ENCODE results near the gene JAZF1. TPM values are rescaled to one million over a fixed set of nuclear protein-coding genes. Genes with fewer than 3 reads are reported as not detected.

Gene JAZF1
- total RNA-seq, 2 donors from 2014 or later = 13.9 to 16.5 TPM

DNA sequence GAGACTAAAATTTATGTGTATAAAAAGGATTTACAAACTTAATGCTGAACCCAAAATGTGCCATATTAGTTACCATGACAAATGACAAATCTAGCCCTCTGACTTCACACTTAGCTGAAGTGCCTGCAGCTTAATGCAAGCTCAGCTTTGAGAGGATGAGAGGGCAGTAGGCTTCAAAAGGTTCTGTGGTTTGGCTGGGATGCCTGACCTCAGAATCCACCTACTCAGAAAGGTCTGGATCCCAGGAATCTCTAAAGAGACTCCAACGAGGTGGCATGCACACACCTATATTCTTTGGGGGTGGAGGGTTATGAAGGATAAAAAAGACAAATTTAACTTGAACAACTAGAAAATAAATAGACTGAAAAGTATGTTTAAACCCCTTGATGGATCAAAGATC lies 227.2 kb downstream of the JAZF1 start:
- Histone ChIP-seq H3K9me3 (no peaks in the 10 kb centered on the region), H3K4me3 (no peak overlapping the region), H3K27me3 (replicated peaks; ENCODE audit: insufficient read depth) (no peaks in the 10 kb centered on the region), H3K4me1 (ENCODE audit: control insufficient read depth in 1 of 2, low read depth in 2 of 2) (peaks cover 3 to 21% of the 10 kb centered on the region in 2 donors), H3K27ac (no peak overlapping the region), H3K36me3 (no peaks in the 10 kb centered on the region)
- ATAC-seq (ENCODE audit: insufficient number of reproducible peaks, low FRiP score, low read depth) (no peak), DNase-seq (ENCODE audit: low spot score) (no peak)
- TF ChIP-seq, protein P1, sequence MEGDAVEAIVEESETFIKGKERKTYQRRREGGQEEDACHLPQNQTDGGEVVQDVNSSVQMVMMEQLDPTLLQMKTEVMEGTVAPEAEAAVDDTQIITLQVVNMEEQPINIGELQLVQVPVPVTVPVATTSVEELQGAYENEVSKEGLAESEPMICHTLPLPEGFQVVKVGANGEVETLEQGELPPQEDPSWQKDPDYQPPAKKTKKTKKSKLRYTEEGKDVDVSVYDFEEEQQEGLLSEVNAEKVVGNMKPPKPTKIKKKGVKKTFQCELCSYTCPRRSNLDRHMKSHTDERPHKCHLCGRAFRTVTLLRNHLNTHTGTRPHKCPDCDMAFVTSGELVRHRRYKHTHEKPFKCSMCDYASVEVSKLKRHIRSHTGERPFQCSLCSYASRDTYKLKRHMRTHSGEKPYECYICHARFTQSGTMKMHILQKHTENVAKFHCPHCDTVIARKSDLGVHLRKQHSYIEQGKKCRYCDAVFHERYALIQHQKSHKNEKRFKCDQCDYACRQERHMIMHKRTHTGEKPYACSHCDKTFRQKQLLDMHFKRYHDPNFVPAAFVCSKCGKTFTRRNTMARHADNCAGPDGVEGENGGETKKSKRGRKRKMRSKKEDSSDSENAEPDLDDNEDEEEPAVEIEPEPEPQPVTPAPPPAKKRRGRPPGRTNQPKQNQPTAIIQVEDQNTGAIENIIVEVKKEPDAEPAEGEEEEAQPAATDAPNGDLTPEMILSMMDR (IDR thresholded peaks at IDR 0.05) = no peak

DNA sequence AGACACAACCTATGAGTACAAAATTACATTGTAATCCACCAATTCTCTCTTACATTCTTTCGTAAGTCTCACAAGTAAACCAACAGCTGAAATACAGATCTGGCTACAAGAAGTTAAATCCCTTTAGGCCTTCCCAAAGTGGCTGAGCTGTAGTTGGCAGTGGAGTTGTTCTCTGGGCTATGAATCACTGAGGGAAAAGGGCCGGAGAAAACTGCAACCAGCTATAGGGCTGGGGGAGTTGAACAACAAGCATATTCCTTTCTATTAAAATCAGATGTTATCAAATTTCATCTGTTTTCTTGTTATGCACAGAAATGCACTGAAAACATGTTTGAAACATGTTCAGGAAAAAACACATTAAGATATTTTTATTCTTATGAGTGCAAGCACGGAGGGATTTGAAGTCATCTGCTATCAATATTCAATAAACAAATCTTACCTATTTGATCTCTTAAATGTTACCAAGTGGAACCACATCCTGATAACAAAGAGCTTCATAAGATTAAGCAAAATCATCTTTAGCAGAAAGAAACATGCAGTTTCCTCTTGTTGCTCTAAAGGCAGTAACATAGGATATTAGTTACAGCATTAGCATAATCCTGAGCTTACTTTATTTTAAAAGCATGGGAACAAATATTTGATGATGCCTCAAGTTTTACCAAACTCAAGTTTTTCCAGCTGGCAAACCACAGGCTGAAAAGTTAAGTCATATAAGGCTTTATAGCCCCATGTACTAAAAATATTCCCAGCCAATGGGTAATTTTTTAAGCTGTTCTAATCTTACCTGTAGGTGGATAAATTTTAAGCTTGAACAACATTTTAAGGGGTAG lies 227.9 kb downstream of the JAZF1 start:
- no peak overlapping the region for H3K4me3 ChIP-seq
- DNase-seq (ENCODE audit: low spot score) (no peak), ATAC-seq (ENCODE audit: insufficient number of reproducible peaks, low FRiP score, low read depth) (no peak)
- TF ChIP-seq, protein P1 (IDR thresholded peaks at IDR 0.05) = no peak
- no peak overlapping the region for H3K27ac ChIP-seq
- peaks cover 3 to 21% of the 10 kb centered on the region in 2 donors for H3K4me1 ChIP-seq (ENCODE audit: control insufficient read depth in 1 of 2, low read depth in 2 of 2)
- no peaks in the 10 kb centered on the region for H3K9me3 ChIP-seq
- no peaks in the 10 kb centered on the region for H3K36me3 ChIP-seq
- no peaks in the 10 kb centered on the region for H3K27me3 ChIP-seq (replicated peaks; ENCODE audit: insufficient read depth)

DNA sequence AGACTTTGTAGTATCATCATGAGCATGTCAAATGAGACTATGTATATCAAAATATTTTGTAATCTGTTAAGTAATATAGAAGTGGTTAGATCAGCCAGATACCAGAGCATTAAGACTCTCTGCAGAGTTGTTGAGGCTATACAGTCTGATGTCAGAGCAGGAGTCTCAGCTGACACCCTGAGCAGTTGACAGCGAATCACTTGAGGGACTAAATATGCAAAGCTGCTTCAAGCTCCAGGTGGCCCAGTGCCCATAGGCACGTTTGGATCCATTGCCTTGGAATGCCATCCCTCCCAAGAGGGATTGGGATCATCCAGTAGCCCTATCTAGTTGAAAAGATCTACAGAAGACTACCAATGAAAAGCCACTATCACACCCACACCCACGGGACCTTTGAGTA lies 230.5 kb downstream of the JAZF1 start:
- no peak overlapping the region for H3K27ac ChIP-seq
- DNase-seq (ENCODE audit: low spot score) = no peak
- H3K4me3 ChIP-seq = no peak overlapping the region
- no peaks in the 10 kb centered on the region for H3K27me3 ChIP-seq (replicated peaks; ENCODE audit: insufficient read depth)
- peaks cover 3 to 21% of the 10 kb centered on the region in 2 donors for H3K4me1 ChIP-seq (ENCODE audit: control insufficient read depth in 1 of 2, low read depth in 2 of 2)
- no peaks in the 10 kb centered on the region for H3K9me3 ChIP-seq
- H3K36me3 ChIP-seq = no peaks in the 10 kb centered on the region
- no peak for ATAC-seq (ENCODE audit: insufficient number of reproducible peaks, low FRiP score, low read depth)
- TF ChIP-seq, protein P1 (IDR thresholded peaks at IDR 0.05) = no peak

DNA sequence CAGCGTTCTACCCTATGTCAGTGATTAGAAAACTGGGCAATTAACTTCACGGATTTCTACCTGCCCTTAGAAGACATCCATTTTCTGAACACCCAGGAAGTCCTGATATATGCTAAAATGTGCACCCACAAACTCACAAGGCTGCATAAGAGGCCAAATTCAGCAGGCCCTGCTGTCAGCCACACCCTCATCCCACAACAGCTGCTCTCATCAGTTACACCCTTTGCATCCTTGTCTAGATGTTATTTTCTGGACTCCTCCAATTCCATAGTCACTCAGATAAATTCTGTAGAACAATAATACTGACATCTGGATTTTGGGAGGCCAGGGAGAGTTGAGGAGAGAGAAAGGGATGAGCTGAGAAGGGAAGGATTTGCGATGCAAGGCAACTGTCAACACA lies 231.7 kb downstream of the JAZF1 start:
- TF ChIP-seq, protein P1 (IDR thresholded peaks at IDR 0.05) = no peak
- no peaks in the 10 kb centered on the region for H3K27me3 ChIP-seq (replicated peaks; ENCODE audit: insufficient read depth)
- H3K27ac ChIP-seq = no peak overlapping the region
- no peaks in the 10 kb centered on the region for H3K9me3 ChIP-seq
- peaks cover 3 to 20% of the 10 kb centered on the region in 2 donors for H3K4me1 ChIP-seq (ENCODE audit: control insufficient read depth in 1 of 2, low read depth in 2 of 2)
- H3K4me3 ChIP-seq = no peak overlapping the region
- no peaks in the 10 kb centered on the region for H3K36me3 ChIP-seq
- ATAC-seq (ENCODE audit: insufficient number of reproducible peaks, low FRiP score, low read depth) (no peak), DNase-seq (ENCODE audit: low spot score) (no peak)

DNA sequence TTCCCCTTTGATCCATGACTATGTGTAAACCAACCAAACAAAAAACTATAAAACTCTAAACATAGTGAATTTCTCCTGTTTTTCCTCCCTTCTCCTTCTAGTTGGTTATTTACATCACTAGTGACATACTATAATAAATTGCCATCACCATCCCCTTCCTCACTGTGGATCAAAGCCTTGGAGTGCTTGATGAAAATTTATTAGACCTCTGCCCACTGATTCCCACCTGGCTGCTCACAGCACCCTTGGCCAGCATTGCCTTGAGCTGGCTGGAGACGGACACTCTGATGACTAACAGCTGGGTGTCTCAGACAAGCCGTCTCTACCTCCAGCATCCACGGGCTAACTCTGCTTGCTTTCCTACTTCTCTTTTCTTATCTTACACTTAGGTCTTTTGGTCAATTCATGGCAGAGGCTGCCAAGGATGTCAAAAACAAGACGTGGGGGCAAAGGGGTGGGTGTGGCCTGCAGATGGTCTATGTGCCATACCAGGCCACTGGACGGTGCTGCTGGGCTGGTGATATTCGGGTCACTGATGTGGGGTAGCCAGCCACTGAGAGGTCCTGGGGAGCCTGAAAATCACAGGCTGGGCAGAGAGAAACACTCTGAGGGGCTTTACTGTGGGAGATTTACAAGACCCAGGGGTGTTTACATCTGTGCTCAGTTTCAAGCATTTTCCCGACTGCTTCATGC lies 232.9 kb downstream of the JAZF1 start:
- Histone ChIP-seq H3K9me3 (no peaks in the 10 kb centered on the region), H3K27ac (no peak overlapping the region), H3K4me1 (ENCODE audit: control insufficient read depth in 1 of 2, low read depth in 2 of 2) (peaks cover 0 to 8% of the 10 kb centered on the region in 2 donors), H3K27me3 (replicated peaks; ENCODE audit: insufficient read depth) (no peaks in the 10 kb centered on the region), H3K4me3 (no peak overlapping the region), H3K36me3 (no peaks in the 10 kb centered on the region)
- TF ChIP-seq, protein P1 (IDR thresholded peaks at IDR 0.05) = no peak
- ATAC-seq (ENCODE audit: insufficient number of reproducible peaks, low FRiP score, low read depth) (no peak), DNase-seq (ENCODE audit: low spot score) (no peak)
